Cardiac fibroblast (primary cell): ENCODE results near the gene CRAMP1.
A peak's percentile ranks its signal among the peaks of the same experiment; 100 is the strongest.

ENCODE experiments used
- DNase-seq, 2 donors: peaks; one replicate each; pipeline versions ENCODE4 v3.0.0 to v3.0.0-alpha.2; 2010; ENCODE audit warnings: low read depth in 2 of 2
- H3K4me3 ChIP-seq, 2 donors: replicated peaks in 1 of 2; 1 replicate in 1 of 2; 2 replicates in 1 of 2; pipeline ENCODE4 v1.5.1; 2011; ENCODE audit warnings: low read depth in 2 of 2, low read length in 2 of 2, mild to moderate bottlenecking in 2 of 2, moderate library complexity in 1 of 2
- TF ChIP-seq, protein P1 (sequence below): IDR thresholded peaks from one replicate; pipeline ENCODE4 v1.5.1; 2011; ENCODE audit warnings: low read depth, mild to moderate bottlenecking, low read length, inconsistent platforms

Gene CRAMP1

GRCh38 chr16:1610899-1611632, 1.1 kb upstream of the CRAMP1 start:
- peak in 1 of 2 donors; percentile 14 for DNase-seq
- H3K4me3 ChIP-seq: peak overlapping the region; percentile 65 to 79
- TF ChIP-seq, protein P1, sequence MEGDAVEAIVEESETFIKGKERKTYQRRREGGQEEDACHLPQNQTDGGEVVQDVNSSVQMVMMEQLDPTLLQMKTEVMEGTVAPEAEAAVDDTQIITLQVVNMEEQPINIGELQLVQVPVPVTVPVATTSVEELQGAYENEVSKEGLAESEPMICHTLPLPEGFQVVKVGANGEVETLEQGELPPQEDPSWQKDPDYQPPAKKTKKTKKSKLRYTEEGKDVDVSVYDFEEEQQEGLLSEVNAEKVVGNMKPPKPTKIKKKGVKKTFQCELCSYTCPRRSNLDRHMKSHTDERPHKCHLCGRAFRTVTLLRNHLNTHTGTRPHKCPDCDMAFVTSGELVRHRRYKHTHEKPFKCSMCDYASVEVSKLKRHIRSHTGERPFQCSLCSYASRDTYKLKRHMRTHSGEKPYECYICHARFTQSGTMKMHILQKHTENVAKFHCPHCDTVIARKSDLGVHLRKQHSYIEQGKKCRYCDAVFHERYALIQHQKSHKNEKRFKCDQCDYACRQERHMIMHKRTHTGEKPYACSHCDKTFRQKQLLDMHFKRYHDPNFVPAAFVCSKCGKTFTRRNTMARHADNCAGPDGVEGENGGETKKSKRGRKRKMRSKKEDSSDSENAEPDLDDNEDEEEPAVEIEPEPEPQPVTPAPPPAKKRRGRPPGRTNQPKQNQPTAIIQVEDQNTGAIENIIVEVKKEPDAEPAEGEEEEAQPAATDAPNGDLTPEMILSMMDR: no peak

DNA sequence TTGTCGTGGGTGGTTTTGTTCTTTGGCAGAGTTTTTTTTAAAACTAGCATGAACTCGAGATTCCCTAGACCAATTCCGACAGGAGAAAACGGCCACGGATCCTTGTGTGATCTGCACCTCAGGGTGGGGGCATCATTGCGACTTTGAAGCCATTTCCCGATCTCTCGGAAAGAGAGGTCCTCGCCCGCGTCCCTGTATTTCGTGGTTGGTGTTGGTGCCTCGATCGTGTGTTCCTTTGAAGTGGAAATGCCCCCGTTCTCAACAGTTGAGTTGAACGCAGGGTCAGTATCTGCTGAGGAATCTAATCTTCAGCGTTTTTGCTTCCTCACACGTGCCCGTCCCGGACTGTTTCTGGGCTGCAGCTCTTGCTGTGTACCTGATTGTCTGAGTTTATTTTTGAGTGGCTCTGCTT, 1.1 kb downstream of the CRAMP1 start:
- peak in 1 of 2 donors; percentile 7 for DNase-seq
- H3K4me3 ChIP-seq: peak overlapping the region; percentile 89 to 94
- TF ChIP-seq, protein P1: no peak

GRCh38 chr16:1613728-1614455, 1.7 kb downstream of the CRAMP1 start:
- peak in 1 of 2 donors; percentile 37 for DNase-seq

GRCh38 chr16:1614456-1615102, 2.4 kb downstream of the CRAMP1 start:
- TF ChIP-seq, protein P1: no peak
- DNase-seq: peak; percentile 44
- H3K4me3 ChIP-seq: peak overlapping the region; percentile 72 to 89

More at GRCh38 chr16:1613728-1614455, 1.7 kb downstream of the CRAMP1 start:
- H3K4me3 ChIP-seq: peak overlapping the region; percentile 89 to 94
- TF ChIP-seq, protein P1: no peak

GRCh38 chr16:1615761-1616160, 3.6 kb downstream of the CRAMP1 start:
- DNase-seq: peak in 1 of 2 donors; percentile 3
- TF ChIP-seq, protein P1: no peak
- no peak overlapping the region for H3K4me3 ChIP-seq

DNA sequence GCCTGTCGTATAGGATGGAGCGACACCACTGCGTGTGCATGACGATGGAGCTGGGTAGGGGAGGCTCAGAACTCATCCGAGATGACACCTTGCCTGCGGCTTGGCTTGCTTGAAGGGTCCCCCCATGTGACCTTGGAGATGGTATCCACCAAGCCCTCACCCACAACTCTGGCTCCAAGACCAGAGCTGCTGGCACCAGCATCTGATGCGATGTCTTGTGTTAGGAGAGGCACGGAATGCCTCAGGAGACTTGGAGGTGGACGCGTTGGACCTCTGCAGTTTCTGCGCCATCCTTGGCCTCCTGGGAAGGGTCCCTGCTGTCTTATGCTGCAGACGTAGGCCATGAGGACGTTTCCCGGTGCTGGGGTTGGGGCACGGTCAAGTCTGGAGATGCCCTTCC, 7.8 kb downstream of the CRAMP1 start:
- no peak for DNase-seq
- TF ChIP-seq, protein P1: no peak
- no peak overlapping the region for H3K4me3 ChIP-seq
